HepG2 (cell line): Measurements from ENCODE around the gene LSM14B. TPM values are rescaled to one million over a fixed set of nuclear protein-coding genes. Genes with fewer than 3 reads are reported as not detected.

Experiments used
- AKNA ChIP-seq: sonication (generic); formaldehyde crosslinking; IDR thresholded peaks from 2 replicates; pipeline ENCODE4 v1.4.0; 2020; ENCODE audit warnings: missing genetic modification reagents, borderline replicate concordance
- E2F2 ChIP-seq: sonication (generic); formaldehyde crosslinking; IDR thresholded peaks from 2 replicates; pipeline ENCODE4 v1.4.0; 2020; ENCODE audit warnings: missing genetic modification reagents, borderline replicate concordance
- FOXP4 ChIP-seq: sonication (generic); formaldehyde crosslinking; IDR thresholded peaks from 2 replicates; pipeline ENCODE4 v1.4.0; 2020; ENCODE audit warnings: missing genetic modification reagents
- JDP2 ChIP-seq: sonication (generic); formaldehyde crosslinking; IDR thresholded peaks from 2 replicates; pipeline ENCODE4 v1.8.1; 2022; ENCODE audit warnings: missing genetic modification reagents, borderline replicate concordance
- MTF1 ChIP-seq: sonication (generic); formaldehyde crosslinking; IDR thresholded peaks from 2 replicates; pipeline ENCODE4 v1.5.0; 2020; ENCODE audit warnings: missing genetic modification reagents
- NKX3-1 ChIP-seq: sonication (generic); formaldehyde crosslinking; IDR thresholded peaks from 2 replicates; pipeline ENCODE4 v1.5.0; 2020; ENCODE audit warnings: missing genetic modification reagents
- NONO ChIP-seq, 2 experiments: fragments of 450-650 bp in 1 of 2; sonication (generic) in 1 of 2; formaldehyde crosslinking in 1 of 2; IDR thresholded peaks in 1 of 2; conservative IDR thresholded peaks in 1 of 2; 2 replicates each; pipeline versions ENCODE4 v1.6.1 to v1.8.0; 2017 to 2022; ENCODE audit warnings: mild to moderate bottlenecking in 1 of 2, missing genetic modification reagents in 1 of 2, moderate library complexity in 1 of 2
- SALL2 ChIP-seq: sonication (generic); formaldehyde crosslinking; IDR thresholded peaks from 2 replicates; pipeline ENCODE4 v1.8.1; 2023; ENCODE audit warnings: mild to moderate bottlenecking, missing genetic modification reagents, inconsistent platforms
- SMYD3 ChIP-seq: sonication (generic); formaldehyde crosslinking; IDR thresholded peaks from 2 replicates; pipeline ENCODE4 v1.8.1; 2023; ENCODE audit warnings: mild to moderate bottlenecking, missing genetic modification reagents
- STAT6 ChIP-seq: sonication (generic); formaldehyde crosslinking; IDR thresholded peaks from 2 replicates; pipeline ENCODE4 v1.4.0; 2020; ENCODE audit warnings: missing genetic modification reagents, mild to moderate bottlenecking, borderline replicate concordance
- ZBTB26 ChIP-seq: IDR thresholded peaks from 2 replicates; pipeline ENCODE4 v1.6.1; 2016; ENCODE audit warnings: missing compliant biosample characterization, missing genetic modification reagents, borderline replicate concordance
- ZFP62 ChIP-seq: sonication (generic); formaldehyde crosslinking; IDR thresholded peaks from 2 replicates; pipeline ENCODE4 v1.4.0; 2020; ENCODE audit warnings: missing genetic modification reagents
- ZNF24 ChIP-seq: fragments of 450-650 bp; IDR thresholded peaks from 2 replicates; pipeline ENCODE4 v1.6.1; 2017; ENCODE audit warnings: antibody characterized with exemption, mild to moderate bottlenecking
- ZNF264 ChIP-seq: sonication (generic); formaldehyde crosslinking; IDR thresholded peaks from 2 replicates; pipeline ENCODE4 v1.4.0; 2020; ENCODE audit warnings: missing genetic modification reagents
- polyA plus RNA-seq, 8 experiments: library from polyadenylated mRNA; depleted of rRNA in 3 of 8; stranded (reverse) in 7 of 8; unstranded in 1 of 8; fragments of >200 nt; fragmentation: Illumina TruSeq in 4 of 8; extraction: Trizol in 4 of 8; gene quantifications; 2 replicates each; pipeline versions ENCODE4 v1.2.1 to v1.2.3, GENCODE V29; 2011 to 2016; ENCODE audit warnings: low read depth in 4 of 8, missing spikeins in 1 of 8, mixed read lengths in 1 of 8; ENCODE audit not compliant: insufficient read depth in 1 of 8
- total RNA-seq, 5 experiments: library from RNA; depleted of rRNA; stranded (reverse); fragments of >200 nt; fragmentation: Illumina TruSeq; extraction: Trizol; gene quantifications; 2 replicates each; pipeline ENCODE4 v1.2.3, GENCODE V29; 2016; ENCODE audit warnings: low read depth in 1 of 5

LSM14B gene
- total and polyA plus RNA-seq, 2 of the 13 experiments (the other 11 are each of a cell fraction or from before 2014, with no cell fraction given), result 43.3 to 79.2 TPM

GRCh38 chr20:62155428-62156253, 33.4 kb downstream of the LSM14B start (continued):
- TF ChIP-seq STAT6 (CRISPR knock-in tag) (no peak), SALL2 (CRISPR knock-in tag) (no peak), ZNF264 (CRISPR knock-in tag) (no peak), ZNF24 (no peak), ZBTB26 (CRISPR knock-in tag) (no peak), ZFP62 (CRISPR knock-in tag) (no peak), E2F2 (CRISPR knock-in tag) (no peak), NONO (IDR thresholded peaks at IDR 0.05) (no peak), NONO (CRISPR knock-in tag; conservative IDR thresholded peaks at IDR 0.05) (no peak), JDP2 (CRISPR knock-in tag) (no peak), AKNA (CRISPR knock-in tag) (no peak), MTF1 (CRISPR knock-in tag) (no peak), NKX3-1 (no peak), SMYD3 (CRISPR knock-in tag) (no peak), FOXP4 (CRISPR knock-in tag) (0 out of 2 replicates have a peak, but pooled peaks have one; percentile 19)
